Medulla oblongata (tissue), 1 donor: ENCODE data around the gene EXOC3L4.
"Not testable (repeated sequence)": the region's sequence is repeated elsewhere in the genome, so short reads cannot be mapped to it uniquely, and the experiment has no call there.

Experiments used
- DNase-seq: peaks from one replicate; pipeline ENCODE4 v3.0.0-alpha.2; 2015; ENCODE audit errors: extremely low spot score

EXOC3L4 gene

DNA sequence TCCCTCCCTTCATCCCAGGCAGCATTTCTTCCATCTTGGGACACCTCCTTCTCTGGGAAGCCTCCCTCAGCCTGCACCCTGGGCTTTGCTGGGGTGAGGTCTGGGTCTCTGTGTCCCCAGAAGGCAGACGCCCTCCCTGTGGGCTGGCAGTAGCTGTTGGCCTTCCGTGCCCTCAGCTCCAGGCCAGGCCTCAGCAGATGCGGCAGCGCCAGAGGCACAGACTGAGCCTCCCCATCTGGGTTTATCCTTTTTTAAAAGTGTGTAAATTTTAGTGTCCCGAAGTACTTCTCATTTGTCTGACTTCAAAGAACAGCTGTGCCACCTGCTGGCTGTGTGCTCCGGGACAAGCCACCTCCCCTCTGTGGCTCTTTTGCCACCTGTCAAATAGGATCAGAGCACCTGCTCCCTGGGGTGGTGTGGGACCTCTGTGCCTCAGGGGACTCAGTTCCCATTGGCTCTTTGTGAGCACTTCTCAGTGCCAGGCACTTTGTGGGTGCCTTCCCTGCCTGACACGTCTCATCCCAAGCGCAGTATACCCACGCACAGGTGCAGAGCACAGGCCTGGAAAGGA, 11.1 kb downstream of the EXOC3L4 start:
- DNase-seq = no peak

DNA sequence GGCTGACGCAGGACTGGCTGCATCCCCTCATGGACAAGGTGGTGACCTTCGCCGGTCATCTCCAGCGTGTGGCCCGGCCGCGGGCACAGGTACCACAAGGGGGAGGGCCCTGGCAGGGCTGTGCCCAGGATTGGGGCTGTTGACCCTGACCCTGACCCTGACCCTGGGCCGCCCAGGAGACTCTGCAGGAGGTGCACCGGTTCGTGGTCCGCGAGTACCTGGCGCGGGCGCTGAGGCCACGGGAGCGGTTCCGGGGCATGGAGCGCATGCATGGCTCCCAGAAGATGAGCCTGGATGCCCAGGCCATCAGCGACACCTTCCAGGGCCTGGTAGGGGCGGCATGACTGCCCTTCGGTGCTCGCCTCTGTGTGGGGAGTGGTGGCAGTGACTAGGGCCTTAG, 12.9 kb downstream of the EXOC3L4 start:
- no peak for DNase-seq

DNA sequence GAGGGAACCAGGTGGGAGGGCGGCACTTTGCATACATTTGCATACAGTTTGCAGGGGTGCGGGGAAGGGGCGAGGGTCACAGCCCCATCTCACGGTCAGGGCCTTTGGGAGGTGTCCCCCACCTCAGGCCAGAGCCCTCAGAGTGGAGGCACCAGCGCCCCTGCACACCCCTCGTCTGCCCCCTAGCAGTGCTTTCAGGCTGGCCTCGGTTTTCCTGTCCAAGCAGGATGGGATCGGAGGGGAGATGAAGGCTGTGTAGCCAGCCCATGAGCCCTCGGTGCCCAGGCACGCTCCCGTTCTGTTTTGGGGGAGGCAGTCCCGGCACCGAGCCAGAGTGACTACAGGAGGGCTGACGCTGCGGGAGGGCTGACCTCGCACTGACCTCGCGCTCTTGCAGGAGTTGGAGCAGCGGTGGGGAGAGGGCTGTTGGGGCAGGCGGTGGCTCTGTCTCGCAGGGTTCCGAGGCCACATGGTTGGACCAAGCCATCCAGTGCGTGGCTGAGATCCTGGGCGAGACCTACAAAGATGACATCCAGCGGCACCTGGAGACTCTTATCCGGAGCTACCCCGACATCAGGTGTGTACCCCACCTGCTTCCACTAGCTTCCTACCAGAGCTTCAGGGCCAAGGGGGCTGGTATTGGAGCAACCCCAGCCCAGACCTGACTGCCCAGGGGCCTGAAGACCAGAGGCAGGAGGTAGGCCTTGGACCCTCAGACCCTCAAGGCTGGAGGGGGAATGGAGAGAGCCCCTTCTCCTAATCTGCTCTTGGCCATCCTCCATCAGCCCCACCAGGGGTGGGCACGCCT, 13.6 kb downstream of the EXOC3L4 start:
- DNase-seq = no peak

DNA sequence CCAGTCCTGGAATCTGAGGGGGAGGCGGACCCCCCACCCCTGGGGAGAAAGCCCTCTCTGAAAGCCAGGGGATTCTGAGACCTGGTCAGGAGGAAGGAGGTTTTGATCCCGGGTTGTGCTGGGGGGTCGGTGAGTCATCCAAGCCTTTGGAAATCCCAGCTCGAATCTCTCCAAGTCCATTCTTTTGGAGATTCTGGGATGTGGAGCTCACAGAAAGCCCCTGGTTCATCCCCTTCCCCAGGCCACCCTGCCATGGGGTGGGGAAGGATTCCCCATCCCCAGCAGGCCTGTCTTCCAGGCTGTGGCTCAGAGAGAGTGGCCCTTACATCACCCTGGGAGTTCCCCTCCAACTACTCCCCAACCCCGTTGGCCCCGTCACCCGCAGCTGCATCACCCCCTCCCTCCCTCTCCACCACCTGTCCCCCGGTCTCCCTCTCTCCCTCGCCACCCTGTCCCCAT, 14.3 kb downstream of the EXOC3L4 start:
- no peak for DNase-seq

DNA sequence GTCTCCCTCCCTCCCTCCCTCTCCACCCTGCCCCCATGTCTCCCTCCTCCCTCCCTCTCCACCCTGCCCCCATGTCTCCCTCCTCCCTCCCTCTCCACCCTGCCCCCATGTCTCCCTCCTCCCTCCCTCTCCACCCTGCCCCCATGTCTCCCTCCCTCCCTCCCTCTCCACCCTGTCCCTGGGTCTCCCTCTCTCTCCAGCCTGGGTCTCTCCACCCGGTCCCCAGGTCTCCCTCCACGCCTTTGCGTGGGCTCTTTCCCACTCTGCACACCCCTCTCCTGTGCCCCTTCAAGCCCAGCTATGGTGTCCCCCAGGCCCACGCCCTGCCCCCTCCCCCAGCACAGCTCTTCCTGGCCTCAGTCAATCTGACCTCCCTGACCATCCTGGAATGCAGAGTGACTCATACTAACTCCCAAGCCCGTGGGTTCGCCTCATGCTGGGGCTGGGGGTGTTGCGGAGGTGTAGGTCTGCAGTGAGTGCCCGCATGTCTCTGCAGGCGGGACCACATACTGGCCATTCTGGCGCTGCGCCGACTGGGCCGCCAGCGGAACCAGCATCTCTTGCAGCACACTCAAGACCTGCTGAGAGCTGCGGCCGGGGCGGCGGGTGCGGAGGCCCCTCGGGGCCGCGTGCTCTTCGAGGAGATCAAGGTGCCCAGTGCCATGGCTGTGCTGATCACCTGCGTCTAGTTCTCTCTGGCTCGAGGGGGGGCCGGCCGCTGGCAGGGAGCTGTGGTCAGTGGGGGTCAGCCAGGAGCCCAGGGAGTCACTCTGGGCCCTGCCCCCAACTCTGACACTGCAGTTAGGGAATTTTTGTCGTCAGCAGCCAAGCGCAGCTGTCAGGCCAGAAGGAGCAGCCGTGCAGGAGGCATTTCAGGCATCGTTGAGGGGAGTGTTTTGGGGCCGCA, 15.3 kb downstream of the EXOC3L4 start:
- no peak for DNase-seq

DNA sequence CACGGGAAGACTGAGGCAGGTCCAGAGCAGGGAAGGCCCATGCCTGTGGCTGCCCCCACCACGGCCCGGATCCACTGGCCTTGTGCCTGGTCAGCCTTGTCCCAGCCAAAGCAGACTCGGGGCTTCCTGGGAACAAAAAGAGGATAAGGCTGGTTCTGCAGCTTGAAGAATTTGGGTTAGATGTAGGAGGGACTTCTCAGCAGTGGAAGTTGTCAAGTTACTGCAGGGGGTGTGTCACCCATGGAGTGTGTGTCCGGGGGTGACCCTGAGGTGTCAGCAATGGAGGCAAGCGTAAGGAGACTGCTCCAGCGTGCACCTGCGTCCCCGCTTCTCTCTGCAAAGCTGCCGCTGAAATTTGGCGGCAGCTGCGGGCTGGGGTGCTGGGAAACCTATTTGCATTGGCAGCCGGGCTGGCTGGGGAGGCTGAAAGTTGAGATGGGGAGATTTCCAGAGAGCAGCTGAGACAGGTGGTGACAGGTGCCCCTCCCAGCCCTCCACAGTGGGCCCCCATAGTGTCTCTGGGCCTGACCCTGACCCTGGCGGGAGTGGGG, 16.2 kb downstream of the EXOC3L4 start:
- peak; percentile 24 for DNase-seq

DNA sequence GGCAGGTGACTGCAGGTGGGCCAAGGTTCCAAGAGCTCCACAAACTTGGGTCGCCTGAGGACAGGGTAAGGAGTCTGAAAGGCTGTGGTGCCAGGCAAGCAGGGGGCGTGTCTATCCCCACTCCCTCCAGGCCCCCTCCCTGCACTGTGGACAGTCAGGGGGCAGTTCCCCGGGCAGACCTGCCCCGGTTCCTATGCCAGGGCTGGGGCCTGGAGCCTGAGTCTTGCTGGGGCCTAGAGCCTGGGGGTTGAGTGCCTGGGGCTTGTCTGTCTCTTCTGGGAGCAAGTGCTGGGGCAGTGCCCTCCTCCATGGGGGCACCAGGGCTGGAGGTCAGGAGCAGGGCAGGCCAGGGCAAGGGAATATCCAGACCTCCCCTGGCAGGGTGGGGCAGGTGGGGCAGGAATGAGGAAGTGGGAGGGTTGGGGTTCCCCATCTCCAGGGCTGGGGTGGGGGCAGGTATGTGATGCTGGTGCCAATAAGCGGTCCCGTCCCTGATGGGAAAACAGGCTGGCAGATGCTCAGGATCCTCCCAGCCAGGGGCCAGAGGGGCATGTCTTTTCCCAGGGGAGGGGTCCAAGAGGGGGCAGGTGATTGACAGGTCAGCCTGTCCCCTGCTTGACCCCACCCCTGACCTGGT, 16.8 kb downstream of the EXOC3L4 start:
- no peak for DNase-seq

DNA sequence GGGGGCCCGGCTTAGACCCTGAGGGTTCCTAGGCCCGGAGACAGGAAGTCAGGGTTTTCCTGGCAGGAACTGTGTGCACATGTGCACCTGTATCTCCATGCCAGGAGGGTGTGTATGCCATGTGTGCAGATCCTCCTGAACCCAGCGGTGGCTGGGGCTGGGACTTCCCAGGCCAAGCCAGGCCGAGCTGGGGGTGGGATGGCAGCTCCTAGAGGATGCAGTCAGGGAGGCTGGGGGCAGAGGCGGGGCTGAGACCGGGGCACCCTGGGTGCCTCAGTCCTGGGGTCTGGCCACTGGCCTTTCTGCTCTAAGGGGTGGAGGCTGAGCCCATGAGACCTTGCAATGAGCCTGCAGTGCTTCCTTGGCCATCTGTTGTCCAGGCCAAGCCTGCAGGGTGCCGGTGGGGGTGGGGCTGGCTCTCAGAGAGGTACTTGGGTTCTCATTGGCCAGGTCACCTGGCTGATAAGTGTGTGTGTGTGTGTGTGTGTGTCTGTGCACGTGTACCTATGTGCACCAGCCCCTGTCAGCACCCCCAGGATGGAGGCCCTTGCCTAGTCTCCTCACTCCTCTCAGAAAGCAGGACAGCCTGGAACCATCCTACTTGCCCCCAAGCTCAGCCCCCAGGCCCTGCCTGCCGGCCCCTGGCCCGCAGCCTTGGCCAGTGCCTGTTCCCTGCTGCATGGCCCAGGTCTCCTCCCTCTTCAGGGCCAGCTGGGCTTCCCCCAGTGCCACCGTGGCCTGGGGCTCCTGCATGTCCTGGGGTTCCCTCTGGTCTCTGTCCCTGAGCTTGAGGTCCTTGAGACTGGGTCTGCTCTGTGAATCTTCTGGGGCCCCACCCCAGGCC, 18.1 kb downstream of the EXOC3L4 start:
- DNase-seq = no peak

DNA sequence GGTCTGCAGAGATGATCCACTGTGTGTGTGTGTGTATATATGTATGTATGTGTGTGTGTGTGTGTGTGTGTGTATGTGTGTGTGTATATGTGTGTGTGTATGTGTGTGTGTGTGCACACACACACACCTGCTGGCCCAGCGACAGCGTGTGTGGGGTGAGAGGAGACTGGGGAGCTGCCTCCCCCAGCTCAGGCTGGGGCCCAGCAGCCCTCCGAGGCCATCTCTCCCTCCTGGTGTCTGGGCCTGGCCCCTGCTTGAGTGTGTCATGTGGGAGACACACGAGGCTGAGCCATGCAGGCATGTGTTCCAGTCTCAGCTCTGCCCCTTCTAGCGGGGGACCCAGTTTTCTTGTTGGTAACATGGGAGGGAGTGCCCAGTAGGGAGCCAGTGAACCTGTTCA, 18.8 kb downstream of the EXOC3L4 start:
- DNase-seq = no peak

DNA sequence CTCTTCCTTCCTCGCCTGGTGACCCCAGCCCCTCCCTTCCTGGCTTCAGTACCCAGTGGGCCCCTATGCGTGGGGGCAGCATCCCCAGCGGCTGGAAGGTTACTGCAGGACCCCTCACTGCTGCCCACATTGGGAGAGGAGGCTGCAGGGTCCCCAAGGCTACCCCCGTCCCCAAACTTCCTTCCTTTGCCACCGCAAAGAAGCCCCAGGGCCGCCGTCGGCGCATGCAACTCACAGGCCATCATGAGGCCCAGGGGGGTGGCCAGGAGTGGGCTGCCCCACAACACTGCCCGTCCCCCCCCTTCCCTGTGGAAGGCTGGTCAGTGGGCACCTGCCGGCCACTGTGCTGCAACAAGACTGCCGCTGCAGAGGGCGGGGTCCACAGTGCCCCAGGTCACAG, 19.2 kb downstream of the EXOC3L4 start:
- DNase-seq = no peak

DNA sequence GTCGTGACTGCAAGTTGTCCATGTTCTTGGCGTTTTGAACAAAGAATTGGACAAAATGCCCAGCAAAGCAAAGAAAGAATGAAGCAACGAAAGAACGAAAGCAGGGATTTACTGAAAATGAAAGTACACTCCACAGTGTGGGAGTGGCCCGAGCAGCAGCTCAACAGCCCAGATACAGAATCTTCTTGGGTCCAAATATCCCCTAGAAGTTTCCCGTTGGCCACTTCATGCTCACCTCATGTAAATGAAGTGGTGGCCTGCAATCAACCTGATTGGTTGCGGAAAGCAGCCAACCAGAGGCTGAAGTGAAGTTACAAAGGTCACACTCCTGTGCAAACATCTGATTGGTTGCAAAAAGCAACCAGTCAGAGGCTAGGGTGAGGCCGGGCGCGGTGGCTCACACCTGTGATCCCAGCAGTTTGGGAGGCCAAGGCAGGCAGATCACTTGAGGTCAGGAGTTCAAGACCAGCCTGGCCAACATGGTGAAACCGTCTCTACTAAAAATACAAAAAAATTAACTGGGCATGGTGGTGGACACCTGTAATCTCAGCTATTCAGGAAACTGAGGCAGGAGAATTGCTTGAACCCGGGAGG, 20.7 kb downstream of the EXOC3L4 start:
- DNase-seq = not testable (repeated sequence)

DNA sequence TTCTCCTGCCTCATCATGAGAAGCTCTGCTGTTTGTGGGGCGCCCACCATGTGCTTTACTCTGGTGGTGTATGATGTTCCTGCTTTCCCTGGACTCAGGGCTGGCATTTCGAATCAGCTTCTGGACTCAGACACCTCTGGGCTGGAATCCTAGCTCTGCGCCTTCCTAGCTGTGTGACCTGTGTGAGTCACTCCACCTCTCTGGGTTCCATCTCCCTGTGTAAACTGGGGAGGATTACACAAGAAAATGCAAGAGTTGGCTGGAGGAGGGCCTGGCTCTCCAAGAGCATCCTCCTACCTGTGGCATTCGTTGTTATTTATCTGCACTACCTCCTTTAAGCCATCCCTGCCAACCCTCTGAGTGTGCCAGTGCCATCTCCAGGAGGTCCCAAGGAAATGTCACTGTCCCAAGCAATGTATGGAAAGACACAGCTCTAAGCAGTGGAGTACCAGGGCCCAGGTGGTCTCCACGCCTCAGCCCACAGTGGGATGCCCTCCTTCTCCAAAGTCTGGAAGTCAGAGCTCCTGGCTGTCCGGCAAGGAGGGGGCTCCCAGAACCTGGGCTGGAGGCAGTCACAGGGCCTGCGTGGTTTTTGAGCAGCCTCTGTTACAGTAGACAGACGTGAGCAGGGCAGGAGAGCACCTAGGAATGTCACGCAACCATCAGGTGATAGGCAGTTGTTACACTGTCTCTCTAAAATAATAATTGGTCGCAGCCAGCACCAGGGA, 21.5 kb downstream of the EXOC3L4 start:
- no peak for DNase-seq

DNA sequence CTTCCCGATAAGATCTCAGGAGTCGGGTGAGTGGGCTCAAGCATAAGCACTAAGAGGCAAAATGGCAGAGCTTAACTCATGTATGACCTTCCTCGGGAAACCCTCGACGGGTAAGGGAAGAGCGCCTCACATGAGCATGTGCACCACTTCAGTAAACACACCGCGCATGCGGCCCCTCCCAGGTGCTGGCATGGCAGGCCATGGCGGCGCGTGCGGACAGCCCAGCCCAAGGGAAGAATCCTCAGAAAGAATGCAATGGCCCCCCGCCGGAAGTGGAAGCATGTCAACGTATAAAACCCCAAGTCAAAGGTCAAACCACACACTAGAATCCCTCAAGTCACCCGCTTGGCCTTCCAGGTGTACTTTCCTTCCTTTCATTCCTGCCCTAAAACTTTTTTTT, 22.1 kb downstream of the EXOC3L4 start:
- no peak for DNase-seq

DNA sequence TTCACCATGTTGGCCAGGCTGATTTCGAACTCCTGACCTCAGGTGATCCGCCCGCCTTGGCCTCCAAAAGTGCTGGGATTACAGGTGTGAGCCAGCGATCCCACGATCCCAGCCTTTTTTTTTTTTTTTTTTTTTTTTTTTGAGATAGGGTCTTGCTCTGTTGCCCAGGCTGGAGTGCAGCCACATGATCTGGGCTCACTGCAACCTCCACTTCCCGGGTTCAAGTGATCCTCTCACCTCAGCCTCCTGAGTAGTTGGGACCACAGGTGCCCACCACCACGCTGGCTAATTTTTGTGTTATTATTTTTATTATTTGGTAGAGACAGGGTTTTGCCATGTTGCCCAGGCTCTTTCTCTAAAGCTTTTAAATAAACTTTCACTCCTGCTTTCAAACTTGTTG, 23.0 kb downstream of the EXOC3L4 start:
- DNase-seq = not testable (repeated sequence)

DNA sequence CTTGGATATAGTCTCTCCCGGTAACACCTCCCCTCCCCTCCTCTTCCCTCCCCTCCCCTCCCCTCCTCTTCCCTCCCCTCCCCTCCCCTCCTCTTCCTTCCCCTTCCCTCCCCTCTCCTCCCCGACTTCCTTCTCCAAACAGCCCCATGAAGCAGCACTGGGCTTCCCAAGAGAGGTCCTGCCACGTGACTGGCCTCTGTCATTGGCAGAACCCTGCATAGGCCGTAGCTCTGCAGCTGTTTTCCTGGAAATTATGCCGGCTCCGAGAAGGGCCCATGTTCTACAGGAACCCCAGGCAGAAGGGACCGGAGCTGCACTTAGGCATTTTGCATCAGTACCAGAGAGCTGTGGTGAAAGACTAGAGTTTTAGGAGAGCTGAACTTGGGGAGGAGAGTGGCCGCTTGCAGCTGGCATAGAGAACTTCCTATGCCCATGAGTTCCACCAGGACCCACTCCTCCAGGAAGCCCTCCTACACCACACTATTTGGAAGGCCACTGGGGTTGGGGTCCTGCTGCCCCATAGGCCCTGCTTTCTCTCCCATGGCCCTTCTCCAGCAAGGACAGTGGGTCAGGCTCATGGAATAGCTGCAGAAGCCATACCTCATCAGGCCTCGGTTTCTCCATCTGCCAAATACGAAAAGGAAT, 23.6 kb downstream of the EXOC3L4 start:
- DNase-seq = peak; percentile 69

DNA sequence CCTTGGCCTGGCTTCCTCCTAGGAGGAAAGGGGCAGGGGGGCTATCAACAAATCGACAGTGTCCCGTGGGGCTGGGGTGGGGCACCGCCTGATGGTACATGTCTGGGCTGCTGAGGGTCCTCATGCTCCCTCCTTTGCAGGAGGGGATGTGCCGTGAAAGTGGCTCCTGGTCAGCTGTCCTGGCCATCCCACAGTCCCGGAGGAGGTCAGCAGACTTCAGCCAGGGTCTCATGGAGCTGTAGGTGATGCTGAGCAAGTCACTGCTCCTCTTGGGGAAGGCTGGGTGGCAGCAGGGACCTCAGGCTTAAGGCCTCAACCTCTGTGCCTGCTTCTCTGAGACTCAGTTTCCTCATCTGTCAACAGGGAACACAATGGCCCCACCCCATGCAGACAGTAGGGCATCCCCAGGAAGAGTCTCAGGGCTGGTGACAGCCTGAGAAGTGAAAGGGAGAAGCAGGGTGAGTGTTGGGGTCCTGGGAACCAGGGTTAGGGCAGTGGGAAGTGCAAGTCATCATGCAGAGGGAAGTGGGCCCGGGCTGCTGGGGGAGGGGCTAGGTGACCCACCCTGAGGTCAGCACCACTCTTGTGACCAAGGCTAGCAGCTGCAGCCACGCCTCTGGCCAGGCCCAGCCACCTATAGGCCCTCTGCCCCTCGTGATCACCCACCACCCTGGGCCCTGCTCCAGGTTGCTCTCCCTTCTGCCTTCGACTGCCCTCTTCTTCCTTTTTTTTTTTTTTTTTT, 24.3 kb downstream of the EXOC3L4 start:
- peak; percentile 77 for DNase-seq

DNA sequence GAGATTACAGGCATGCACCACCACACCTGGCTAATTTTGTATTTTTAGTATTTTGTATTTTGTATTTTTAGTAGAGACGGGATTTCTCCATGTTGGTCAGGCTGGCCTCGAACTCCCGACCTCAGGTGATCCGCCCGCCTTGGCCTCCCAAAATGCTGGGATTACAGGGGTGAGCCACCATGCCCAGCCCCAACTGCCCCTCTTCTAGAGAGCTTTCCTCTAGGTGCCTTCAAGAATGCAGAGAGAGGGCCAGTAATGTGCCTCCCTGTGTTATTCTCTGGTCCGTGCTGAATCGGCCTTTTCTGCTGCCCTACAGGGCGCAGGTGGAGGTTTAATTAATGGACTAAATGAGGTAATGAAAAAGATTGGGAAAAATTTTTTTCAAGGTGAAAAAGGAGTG, 25.0 kb downstream of the EXOC3L4 start:
- DNase-seq = not testable (repeated sequence)

DNA sequence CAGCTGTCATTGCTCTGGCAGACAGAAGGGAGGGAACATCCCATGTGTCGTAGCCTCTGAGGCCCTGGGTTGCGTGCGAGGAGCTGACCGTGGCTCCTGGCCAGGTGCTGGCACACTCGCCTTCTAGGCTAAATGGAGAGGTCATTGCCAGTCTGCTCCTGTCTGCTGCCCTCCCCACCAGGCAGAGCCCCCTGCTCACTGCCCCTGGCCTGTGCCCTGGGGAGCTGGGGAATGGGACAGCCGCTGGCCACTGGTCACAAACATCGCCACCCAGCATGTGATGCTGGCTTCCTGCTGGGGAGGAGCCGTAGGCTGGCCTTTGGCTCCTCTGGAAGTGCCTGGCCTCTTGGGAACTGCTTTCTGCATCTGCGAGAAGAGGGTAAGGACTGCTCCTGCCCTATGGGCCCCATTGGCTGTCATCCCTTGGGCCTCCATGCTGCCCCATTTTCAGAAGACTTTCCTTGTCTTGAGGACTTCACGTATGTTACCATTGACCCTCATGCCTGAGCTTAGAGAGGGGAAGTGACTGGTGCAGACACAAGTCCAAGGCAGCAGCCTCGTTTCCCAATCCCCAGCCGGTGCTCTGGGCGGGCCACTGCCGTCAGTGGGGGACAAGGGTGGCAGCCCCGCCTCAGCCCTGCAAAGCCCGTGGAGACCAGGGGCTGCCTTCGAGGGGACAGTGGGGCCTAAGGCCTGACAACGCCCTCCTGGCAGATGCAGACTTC, 26.8 kb downstream of the EXOC3L4 start:
- peak; percentile 60 for DNase-seq
